GM19455 (cell line): ENCODE data around the gene AJM1.
"Not testable (repeated sequence)": the region's sequence is repeated elsewhere in the genome, so short reads cannot be mapped to it uniquely, and the experiment has no call there.

Source experiments
- ATAC-seq: cut with Tn5 transposase; IDR thresholded peaks from one replicate; pipeline ENCODE4 v1.9.1; 2021; ENCODE audit not compliant: unreplicated experiment

AJM1 gene

DNA sequence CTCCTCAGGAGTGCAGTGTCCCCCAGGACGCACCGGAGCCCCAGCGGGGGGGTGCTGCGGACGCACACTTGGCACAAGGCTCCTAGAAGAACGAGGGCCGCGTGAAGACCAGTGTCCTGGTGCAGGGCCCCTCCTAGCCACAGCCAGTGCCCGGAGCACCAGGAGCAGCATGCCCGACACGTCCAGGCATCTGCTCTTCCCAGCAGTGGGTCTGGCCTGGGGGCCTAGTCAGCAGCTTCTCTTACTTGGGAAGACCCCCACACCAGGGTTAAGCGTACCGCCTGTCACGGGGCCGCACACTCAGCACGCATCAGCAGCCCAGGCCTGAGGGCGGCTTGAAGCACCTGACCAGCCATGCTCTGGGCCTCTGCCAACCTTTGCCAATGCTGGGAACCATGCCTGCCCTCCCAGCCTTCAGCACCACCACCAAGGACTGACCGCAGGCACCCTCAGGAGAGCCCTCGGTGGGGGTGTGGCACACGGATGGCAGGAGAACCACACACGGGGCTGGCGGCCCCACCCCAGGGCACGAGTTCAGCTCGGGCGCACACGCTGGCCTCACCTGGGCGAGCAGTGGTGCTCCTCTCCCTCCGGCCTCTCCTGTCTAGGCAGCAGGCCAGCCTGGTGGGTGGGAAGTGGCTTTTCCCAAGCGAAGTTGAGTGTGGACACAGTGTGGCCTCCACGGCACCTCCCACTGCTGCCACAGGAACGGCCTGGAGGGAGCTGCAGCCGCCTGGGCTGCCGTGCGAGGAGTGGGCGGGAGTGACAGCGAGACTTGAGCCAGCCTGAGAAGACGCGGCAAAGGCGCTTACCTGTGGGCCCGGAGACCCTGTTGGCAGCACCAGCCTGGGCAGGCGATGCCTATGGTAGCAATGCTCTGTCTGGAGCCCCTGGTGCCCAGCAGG is 12.0 kb upstream of the AJM1 start:
- no peak for ATAC-seq

DNA sequence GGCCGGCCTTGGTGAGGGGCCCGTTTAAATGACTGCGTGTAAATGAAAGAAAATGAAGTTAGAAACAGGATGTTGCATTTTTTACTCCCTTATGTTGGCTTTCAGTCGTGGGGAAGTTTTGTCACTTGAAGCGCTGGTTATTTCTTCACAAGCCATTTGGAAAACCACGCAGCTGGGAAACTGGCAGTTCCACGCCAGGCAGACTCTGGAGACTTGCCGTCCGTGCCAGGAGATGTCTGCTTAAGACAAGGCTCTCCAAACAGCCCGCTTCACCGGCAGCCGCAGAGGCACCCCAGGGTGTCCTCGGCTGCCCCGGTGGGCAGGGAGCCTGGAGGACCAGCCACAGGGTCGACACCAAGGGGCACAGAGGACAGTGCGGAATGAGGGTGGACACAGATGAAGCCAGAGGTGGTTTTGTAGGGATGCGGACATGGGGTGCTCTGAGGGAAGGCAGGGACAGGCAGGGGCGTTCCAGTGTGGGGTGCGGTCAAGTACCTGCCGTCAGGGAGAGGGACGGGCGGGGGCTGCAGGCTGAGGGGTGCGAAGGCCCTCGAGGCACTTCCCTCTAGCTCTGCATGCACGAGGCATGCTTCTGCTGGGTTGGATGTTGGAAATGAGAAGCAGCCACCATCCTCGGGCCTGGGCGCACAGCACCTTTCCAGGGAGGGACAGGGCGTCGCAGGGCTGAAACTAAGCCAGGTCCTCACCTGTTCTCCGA is 11.1 kb upstream of the AJM1 start:
- ATAC-seq, result no peak

DNA sequence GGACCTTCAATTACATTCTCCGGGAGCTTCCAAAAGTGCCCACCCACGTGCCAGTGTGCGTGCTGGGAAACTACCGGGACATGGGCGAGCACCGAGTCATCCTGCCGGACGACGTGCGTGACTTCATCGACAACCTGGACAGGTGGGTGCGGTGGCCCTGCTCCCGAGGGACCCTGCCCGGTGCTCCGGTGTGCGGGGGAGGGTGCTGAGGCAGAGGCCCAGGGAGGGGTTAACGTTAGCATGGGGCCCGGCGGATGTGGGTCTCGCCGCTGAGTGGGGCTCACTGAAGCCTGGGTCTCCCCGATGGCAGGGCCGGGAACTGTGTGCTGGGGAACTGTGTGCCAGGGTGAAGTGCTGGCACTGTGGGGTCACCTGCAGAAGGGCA is 10.6 kb upstream of the AJM1 start:
- no peak for ATAC-seq

GRCh38 chr9:136832581-136832980 is 9.7 kb upstream of the AJM1 start:
- ATAC-seq, result no peak

- ATAC-seq, result not testable (repeated sequence)
Measured at GRCh38 chr9:136833381-136834048, 8.8 kb upstream of the AJM1 start.

DNA sequence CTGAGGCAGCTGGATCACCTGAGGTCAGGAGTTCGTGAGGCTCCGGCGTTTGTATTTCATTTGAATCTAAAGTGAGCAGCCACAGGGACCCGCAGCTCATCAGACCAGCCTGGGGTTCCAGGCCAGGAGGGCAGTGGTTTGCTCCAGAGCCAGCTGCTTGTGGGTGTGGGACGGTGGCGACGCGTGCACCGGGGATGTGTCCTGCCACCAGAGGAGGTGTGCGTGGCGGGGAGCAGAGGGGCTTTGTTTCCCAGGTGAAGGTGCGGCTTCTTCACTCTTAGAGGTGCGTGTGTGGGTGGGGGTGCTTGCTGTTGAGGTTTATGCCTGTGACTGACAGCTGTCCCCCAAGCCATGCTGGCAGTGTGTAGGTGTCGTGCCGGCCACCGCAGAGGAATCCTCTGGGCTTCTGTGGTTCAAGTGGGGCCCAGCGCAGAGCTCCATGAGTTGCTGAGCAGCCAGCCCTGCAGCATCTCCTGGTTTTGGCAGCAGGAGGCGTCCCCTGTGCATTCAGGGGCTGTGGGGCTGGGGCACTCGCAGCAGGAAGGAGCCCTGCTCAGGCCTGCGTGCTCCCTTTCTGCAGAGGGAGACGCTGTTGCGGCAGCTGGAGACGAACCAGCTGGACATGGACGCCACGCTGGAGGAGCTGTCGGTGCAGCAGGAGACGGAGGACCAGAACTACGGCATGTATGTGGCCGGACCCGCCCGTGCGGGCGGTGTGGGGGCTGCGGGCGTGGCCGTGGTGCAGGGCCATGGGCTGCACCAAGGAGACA is 6.9 kb upstream of the AJM1 start:
- ATAC-seq, result no peak

DNA sequence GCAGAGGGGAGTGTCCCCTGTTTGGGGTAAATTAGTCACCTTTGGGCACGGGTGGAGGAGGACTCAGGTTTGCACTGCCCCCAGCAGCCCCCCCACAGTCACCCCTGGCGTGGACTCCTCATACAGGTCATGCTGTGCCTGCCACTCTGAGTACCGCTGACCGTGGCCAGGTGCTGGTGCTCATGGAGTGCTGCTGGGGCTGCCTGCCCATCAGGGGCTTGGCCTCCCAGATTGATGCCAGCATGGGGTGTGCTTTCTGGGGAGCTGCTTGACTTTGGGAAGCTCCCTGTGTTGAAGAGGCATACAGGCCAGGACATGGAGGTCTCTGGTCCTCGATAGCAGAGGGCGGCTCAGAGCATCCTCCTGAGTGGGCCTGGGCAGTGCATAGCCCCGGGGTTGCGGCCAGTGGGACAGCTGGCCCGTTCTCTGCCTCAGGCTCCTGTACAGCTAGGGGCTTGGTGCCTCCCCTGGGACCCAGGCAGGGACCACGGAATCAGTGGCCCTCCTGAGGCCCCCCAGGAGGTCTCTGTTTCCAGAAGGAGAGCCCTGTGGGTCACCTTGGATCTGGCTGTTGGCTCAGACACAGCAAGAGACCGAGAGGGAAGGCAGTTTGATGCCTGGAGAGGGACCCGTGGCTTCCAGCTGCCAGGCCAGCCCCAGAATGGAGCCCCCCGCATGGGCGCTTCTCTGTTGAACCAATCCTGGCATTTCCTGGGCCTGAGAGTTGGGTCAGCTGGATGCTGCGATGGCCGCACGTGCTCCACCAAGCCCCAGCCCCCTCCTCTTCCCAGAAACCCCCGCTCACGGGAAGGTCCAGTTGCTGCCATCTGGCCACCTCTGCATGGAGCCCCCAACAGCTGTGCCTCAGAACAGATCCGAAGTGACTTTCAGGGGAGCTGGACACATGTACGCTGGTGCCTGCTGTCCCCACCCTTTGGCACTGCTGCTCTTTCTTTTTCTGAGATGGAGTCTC is 6.1 kb upstream of the AJM1 start:
- ATAC-seq, result no peak

DNA sequence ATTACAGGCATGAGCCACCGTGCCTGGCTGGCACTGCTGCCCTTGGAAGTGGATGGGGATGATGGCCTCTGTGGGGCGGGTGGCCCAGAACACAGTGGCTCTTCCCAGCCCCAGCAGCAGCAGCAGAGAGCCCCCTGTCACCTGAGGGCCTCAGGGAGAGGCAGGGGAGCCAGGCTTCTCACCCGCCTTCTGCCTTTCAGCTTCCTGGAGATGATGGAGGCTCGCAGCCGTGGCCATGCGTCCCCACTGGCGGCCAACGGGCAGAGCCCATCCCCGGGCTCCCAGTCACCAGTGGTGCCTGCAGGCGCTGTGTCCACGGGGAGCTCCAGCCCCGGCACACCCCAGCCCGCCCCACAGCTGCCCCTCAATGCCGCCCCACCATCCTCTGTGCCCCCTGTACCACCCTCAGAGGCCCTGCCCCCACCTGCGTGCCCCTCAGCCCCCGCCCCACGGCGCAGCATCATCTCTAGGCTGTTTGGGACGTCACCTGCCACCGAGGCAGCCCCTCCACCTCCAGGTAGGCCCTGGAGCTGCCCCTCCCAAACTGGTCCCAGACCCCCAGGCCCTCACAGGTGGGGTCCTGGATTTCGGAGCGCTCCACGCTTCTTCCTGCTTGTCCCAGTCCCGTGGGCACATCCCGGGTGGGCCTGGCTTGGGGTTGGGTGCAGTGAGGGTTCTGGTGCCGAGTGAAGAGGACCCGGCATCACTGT is 5.0 kb upstream of the AJM1 start:
- no peak for ATAC-seq

- not testable (repeated sequence) for ATAC-seq
Measured at GRCh38 chr9:136837856-136838277, 4.4 kb upstream of the AJM1 start.

DNA sequence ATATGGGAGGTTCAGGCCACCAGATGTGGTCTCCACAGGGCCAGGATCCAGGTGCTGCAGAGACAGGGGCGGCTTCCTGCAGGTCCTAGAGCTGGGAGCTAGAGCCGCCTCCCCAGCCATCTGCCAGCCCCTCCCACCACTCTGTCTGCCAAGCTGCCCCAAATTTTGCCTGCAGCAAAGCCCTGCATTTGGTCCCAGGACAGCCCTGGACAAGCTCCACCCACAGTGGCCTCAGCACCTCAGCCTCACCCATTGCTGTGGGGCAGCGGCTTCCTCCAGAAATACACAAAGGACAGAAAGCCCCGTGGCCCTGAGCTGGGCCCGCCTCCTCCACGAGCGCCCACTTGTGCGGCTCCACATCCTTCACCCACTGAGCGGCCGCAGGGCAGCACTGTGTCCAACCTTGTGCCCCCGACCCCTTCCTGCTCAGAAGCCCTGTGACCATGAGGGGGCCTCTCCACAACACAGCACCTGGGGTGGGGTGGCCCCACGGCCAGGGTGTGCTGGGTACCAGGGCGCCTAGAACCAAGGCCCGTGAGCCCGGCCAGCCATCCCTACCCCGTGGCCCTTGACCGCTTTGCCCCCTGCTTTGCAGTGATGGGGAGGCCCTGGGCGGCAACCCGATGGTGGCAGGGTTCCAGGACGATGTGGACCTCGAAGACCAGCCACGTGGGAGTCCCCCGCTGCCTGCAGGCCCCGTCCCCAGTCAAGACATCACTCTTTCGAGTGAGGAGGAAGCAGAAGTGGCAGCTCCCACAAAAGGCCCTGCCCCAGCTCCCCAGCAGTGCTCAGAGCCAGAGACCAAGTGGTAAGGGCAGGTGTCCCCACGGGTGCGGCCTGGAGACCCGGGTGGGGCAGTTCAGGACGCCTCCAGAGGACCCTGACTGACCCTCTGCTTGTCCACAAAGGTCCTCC is 3.7 kb upstream of the AJM1 start:
- ATAC-seq, result no peak

DNA sequence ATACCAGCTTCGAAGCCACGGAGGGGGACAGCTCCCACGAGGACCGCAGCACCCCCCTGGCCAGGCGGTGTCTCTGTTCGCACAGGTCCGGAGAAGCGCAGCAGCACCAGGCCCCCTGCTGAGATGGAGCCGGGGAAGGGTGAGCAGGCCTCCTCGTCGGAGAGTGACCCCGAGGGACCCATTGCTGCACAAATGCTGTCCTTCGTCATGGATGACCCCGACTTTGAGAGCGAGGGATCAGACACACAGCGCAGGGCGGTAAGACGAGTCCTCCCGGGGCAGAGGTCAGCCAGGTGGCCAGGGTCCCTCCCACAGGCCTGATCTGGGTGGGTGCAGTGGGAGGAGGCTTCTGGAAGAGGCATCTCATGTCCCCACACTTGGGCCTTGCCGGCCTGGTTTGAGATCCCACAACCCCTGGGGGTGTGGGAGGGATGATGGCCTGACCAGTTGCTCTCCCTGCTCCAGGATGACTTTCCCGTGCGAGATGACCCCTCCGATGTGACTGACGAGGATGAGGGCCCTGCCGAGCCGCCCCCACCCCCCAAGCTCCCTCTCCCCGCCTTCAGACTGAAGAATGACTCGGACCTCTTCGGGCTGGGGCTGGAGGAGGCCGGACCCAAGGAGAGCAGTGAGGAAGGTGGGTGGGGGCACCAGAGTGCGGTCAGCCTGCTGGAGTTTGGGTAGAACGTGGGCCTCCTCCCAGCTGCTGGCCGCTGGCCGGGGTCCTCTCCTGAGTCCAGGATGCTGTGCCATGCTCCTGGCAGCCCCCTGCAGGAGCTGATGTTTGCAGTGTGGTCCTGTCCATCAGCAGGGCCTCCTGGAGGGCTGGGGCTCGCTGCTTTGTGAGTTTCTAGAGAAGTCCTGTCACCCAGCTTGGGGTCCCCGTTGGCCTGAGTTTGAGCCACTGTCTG is 2.8 kb upstream of the AJM1 start:
- ATAC-seq, result no peak

DNA sequence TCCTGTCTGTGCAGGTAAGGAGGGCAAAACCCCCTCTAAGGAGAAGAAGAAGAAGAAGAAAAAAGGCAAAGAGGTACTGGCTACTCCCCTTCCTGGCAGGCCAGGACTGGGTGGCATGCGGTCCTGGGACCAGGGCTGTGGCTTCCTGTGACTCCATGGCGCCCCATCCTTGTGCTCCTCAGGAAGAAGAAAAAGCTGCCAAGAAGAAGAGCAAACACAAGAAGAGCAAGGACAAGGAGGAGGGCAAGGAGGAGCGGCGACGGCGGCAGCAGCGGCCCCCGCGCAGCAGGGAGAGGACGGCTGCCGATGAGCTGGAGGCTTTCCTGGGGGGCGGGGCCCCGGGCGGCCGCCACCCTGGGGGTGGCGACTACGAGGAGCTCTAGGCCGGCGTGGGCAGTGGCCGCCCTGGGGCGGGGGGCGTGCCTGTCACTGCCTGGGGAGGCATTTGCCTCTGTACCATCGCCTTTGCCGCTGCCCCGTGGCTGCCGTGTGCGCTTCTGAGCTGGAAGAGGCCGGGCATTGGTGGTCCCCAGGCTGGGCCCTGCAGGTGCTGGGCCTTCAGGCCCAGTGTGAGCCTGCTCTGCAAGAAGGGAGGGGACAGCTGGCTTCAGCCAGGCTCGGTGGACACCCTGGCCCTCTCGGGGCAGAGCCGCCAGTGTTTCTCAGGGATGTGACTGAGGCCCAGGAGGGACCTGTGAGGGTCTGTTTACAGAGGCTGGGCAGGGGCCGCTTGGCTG is 2.0 kb upstream of the AJM1 start:
- ATAC-seq, result no peak

DNA sequence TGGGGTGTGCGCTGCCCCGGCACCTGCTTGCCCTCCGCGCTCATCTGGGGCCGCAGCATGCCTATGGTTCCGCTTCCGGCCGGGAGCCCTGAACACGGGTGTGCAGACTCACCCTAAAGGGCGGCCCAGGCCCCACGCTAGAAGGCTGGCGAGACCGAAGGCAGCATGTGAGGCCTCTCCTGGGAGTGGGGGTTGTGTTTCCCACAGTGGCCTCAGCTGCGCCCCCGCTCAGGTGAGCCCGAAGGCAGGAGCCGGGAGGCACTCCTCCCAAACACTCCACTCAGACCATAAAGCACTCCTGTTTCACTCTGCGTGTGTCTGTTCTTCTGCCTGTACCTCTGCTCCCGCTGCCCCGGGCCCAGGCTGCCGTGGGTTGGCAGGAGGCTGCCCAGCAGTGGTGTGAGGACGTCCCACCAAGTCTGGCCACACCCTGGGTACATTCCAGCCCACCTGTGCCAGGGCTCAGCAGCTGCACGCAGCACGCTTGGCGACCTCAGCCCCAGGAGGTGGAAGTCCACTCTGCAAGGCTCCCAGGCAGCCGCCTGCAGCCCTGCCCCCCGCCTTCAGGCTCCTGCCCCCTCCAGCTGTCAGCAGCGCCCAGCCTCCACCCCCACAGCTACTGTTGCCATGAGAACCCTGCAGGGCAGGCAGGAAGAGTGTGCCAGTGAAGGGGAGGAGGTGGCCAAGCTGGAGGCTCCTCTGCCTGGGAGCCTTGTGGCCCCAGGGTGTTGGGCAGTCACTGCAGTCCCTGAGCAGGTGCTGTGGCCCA is 1.2 kb upstream of the AJM1 start:
- no peak for ATAC-seq

- not testable (repeated sequence) for ATAC-seq
Measured at GRCh38 chr9:136841646-136842379, 465 bp upstream of the AJM1 start.
